PC-9 (cell line): ENCODE measurements around the gene RNF44. TPM values are rescaled to one million over a fixed set of nuclear protein-coding genes. Genes with fewer than 3 reads are reported as not detected.

Experiments
- BruUV-seq: library from RNA; stranded (reverse); fragments of 400-500 nt; replicated peaks from 2 replicates; lab custom pipeline; 2021; lab: Mats Ljungman, UMichigan
- CTCF ChIA-PET: fragments of 300-600 bp; sonication (Branson Sonifier 250); formaldehyde crosslinking; loops from one replicate; lab custom pipeline; 2022; ENCODE audit warnings: antibody characterized with exemption; lab: Charles Lee
- POLR2A ChIA-PET: fragments of 300-600 bp; sonication (Branson Sonifier 250); formaldehyde crosslinking; loops from one replicate; lab custom pipeline; 2022; ENCODE audit warnings: antibody characterized with exemption; ENCODE audit not compliant: unreplicated experiment; lab: Charles Lee
- DNase-seq, 2 experiments: peaks; one replicate each; pipeline versions ENCODE4 v3.0.0 to v3.0.0-alpha.2; 2015 to 2022; ENCODE audit warnings: mixed read lengths in 1 of 2
- H2AFZ ChIP-seq: fragments of 200-600 bp; sonication (generic); 2 replicates; pipeline ENCODE4 v1.8.1; 2017; ENCODE audit warnings: antibody characterized with exemption
- H3F3A ChIP-seq: fragments of 200-600 bp; sonication (generic); 2 replicates; pipeline ENCODE4 v1.8.1; 2017; ENCODE audit warnings: antibody characterized with exemption, mild to moderate bottlenecking, low read depth; ENCODE audit not compliant: insufficient read depth
- H3K27ac ChIP-seq: fragments of 200-600 bp; sonication (generic); 2 replicates; pipeline ENCODE4 v1.6.1; 2016; ENCODE audit warnings: mixed run types
- H3K27me3 ChIP-seq: fragments of 200-600 bp; sonication (generic); 2 replicates; pipeline ENCODE4 v1.6.1; 2016; ENCODE audit warnings: low read depth, mixed run types; ENCODE audit not compliant: insufficient read depth
- H3K36me3 ChIP-seq: fragments of 200-600 bp; sonication (generic); 2 replicates; pipeline ENCODE4 v1.6.1; 2016; ENCODE audit warnings: low read depth, mixed run types
- H3K4me1 ChIP-seq: fragments of 200-600 bp; sonication (generic); replicated peaks from 2 replicates; pipeline ENCODE4 v1.6.1; 2016; ENCODE audit warnings: mixed run types; ENCODE audit not compliant: insufficient read depth
- H3K4me2 ChIP-seq: fragments of 200-600 bp; sonication (generic); 2 replicates; pipeline ENCODE4 v1.6.1; 2017; ENCODE audit warnings: mixed run types
- H3K4me3 ChIP-seq: fragments of 200-600 bp; sonication (generic); 2 replicates; pipeline ENCODE4 v1.6.1; 2016; ENCODE audit warnings: mixed run types
- H3K79me2 ChIP-seq: fragments of 200-600 bp; sonication (generic); 2 replicates; pipeline ENCODE4 v1.6.1; 2017; ENCODE audit warnings: low read depth, mixed run types
- H3K9me2 ChIP-seq: fragments of 200-600 bp; sonication (generic); 2 replicates; pipeline ENCODE4 v1.8.1; 2017; ENCODE audit warnings: mild to moderate bottlenecking; ENCODE audit not compliant: insufficient read depth
- H3K9me3 ChIP-seq: fragments of 200-600 bp; sonication (generic); 2 replicates; pipeline ENCODE4 v1.8.1; 2016; ENCODE audit warnings: low read depth; ENCODE audit not compliant: insufficient read depth
- H4K20me1 ChIP-seq: fragments of 200-600 bp; sonication (generic); 2 replicates; pipeline ENCODE4 v1.8.1; 2017; ENCODE audit not compliant: insufficient read depth
- EZH2 ChIP-seq: fragments of 200-600 bp; sonication (generic); IDR thresholded peaks from 2 replicates; pipeline ENCODE4 v1.8.0; 2017; ENCODE audit warnings: antibody characterized with exemption, low read depth
- intact Hi-C: fragments of 100-400 bp; cut with micrococcal nuclease; formaldehyde crosslinking; loops from one replicate; pipeline ENCODE4 v1.10.0; 2022; ENCODE audit not compliant: unreplicated experiment
- total RNA-seq: library from RNA; stranded (reverse); gene quantifications from 2 replicates; pipeline ENCODE4 v1.2.3, GENCODE V29; 2021
- TF ChIP-seq, protein P1 (sequence below): fragments of 200-600 bp; sonication (generic); conservative IDR thresholded peaks from 2 replicates; pipeline ENCODE4 v1.6.1; 2017; ENCODE audit warnings: mixed run types, antibody characterized with exemption, mild to moderate bottlenecking, moderate library complexity

Gene RNF44
- total RNA-seq, 1 experiment from 2014 or later, result 87.4 TPM

DNA sequence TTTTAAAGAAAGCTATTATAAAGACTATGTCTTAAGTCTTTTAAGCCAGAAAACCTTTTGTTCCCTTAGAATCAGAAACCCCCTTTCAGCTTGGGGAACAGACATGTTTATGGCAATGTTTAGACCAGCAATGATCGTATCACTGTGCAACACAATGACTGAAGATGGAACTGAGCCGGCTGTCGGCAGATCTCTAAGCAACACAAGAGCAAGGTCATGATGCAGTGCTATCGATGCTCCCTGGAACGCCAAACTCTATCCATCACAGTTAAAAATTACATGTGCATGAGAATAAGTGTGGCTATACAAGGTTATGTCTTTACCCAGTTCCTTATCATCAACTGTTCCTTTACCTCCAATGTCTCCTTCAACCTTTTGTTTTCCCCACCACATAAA lies 1.8 kb upstream of the RNF44 start:
- H3K4me1 ChIP-seq, result peaks cover 33% of the 10 kb centered on the region
- CTCF ChIA-PET, result no interaction called here
- TF ChIP-seq EZH2, result no peak
- TF ChIP-seq, protein P1, sequence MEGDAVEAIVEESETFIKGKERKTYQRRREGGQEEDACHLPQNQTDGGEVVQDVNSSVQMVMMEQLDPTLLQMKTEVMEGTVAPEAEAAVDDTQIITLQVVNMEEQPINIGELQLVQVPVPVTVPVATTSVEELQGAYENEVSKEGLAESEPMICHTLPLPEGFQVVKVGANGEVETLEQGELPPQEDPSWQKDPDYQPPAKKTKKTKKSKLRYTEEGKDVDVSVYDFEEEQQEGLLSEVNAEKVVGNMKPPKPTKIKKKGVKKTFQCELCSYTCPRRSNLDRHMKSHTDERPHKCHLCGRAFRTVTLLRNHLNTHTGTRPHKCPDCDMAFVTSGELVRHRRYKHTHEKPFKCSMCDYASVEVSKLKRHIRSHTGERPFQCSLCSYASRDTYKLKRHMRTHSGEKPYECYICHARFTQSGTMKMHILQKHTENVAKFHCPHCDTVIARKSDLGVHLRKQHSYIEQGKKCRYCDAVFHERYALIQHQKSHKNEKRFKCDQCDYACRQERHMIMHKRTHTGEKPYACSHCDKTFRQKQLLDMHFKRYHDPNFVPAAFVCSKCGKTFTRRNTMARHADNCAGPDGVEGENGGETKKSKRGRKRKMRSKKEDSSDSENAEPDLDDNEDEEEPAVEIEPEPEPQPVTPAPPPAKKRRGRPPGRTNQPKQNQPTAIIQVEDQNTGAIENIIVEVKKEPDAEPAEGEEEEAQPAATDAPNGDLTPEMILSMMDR, result no peak
- no peak overlapping the region for H2AFZ ChIP-seq
- H3K27ac ChIP-seq, result no peak overlapping the region
- no peak for DNase-seq
- H3K9me2 ChIP-seq, result no peaks in the 10 kb centered on the region
- POLR2A ChIA-PET, result no interaction called here
- peaks cover 28% of the 10 kb centered on the region for H3K79me2 ChIP-seq
- BruUV-seq, result no TSS peak
- no peaks in the 10 kb centered on the region for H3K36me3 ChIP-seq
- H3K27me3 ChIP-seq, result no peaks in the 10 kb centered on the region
- no peaks in the 10 kb centered on the region for H3K9me3 ChIP-seq
- no peak overlapping the region for H3K4me3 ChIP-seq
- peaks cover 16% of the 10 kb centered on the region for H4K20me1 ChIP-seq
- intact Hi-C loops, result loop anchor here (5.0 to 10.0 kb wide), 2 partner anchors 283 to 466 kb away; partner anchors contain the start of gene UIMC1
- H3K4me2 ChIP-seq, result no peak overlapping the region
- H3F3A ChIP-seq, result peaks cover 34% of the 10 kb centered on the region

DNA sequence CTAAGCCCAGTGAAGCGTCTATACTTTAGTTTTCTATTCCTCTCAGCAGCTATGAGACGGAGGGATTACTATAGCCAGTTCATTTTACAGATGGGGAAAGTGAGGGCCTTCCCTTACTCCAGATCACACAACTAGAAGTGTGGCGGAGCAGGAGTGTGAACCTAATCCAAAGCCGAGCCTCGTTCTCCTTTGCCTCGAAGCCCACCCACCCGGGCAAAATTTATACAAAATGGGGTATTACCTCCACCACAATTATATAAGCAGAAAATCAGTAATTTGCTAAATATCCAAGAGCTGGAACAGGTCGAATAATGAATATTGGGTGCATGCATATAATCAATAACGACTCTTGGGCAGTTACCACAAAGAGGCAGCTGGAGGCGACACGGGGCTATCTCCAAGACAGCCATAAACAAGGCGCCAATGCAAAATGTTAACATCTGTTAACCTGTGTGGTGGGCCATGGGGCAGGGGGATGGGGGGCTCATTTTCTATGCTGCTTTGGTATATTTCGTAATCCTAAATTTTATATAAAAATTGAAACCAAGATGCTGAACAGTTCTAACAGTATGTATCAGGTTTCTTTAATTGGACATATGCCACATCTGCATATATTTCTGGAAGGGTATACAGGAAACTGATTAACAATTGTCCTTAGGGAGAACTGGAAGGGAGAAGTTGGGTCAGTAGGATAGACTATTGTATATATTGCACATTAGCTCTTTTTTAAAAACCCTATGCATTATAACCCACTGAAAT lies 1.2 kb upstream of the RNF44 start:
- POLR2A ChIA-PET, result interaction anchor here (0.6 to 1.1 kb wide), 6 partner anchors 47 to 548 kb away, joined by 3 to 16 read pairs (median 5); no protein-coding TSS in a partner anchor
- peaks cover 33% of the 10 kb centered on the region for H3K4me1 ChIP-seq
- H3K9me3 ChIP-seq, result no peaks in the 10 kb centered on the region
- H4K20me1 ChIP-seq, result peaks cover 21% of the 10 kb centered on the region
- TF ChIP-seq EZH2, result no peak
- TF ChIP-seq, protein P1, result no peak
- no peaks in the 10 kb centered on the region for H3K36me3 ChIP-seq
- peak overlapping the region; percentile 74 for H2AFZ ChIP-seq
- intact Hi-C loops, result loop anchor here (5.0 to 10.0 kb wide), 2 partner anchors 284 to 466 kb away; partner anchors contain the start of gene UIMC1
- peak overlapping the region; percentile 40 for H3K27ac ChIP-seq
- H3K4me3 ChIP-seq, result peak overlapping the region; percentile 99; the same call in 1 of the 2 replicates
- peak overlapping the region; percentile 91 for H3K4me2 ChIP-seq
- no peak for DNase-seq
- H3K27me3 ChIP-seq, result no peaks in the 10 kb centered on the region
- peaks cover 29% of the 10 kb centered on the region for H3F3A ChIP-seq
- TSS peak; percentile 79 for BruUV-seq
- CTCF ChIA-PET, result interaction anchor here (0.6 kb wide), 1 partner anchor 768 kb away, joined by 3 read pairs; no protein-coding TSS in a partner anchor
- H3K9me2 ChIP-seq, result no peaks in the 10 kb centered on the region
- peaks cover 33% of the 10 kb centered on the region for H3K79me2 ChIP-seq

DNA sequence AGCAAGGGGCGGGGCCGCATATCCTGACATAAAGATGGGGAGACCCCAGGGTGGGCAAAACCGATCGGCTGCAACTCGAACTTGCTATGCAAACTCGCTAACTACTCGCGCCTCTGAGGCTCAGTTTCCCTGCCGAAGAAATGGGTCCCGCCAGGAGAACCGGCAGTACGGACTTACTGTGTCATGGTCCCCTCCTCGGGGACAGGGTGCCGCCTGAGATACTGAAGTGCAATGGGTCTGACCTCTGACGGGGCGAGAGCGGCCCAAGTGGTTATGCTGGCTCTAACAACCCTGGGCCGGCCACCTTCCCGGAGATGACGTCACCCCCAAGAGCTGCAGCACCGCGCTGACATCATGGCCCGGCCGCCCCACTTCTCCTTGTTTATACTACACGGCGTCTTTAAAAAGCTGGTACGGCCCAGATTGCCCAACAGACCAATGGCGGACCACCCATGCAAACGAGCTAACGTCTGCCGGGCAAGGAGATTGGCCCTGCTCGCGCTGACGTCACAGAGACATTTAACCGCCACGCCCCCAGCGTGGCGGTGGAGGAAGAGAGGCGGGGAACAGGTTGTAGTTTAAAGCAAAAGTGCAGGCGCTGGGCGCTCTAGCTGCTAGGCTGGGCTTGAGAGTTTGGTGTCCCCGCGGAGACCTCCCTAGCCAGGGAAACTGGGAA lies 490 bp upstream of the RNF44 start:
- CTCF ChIA-PET, result interaction anchor here (0.6 to 1.2 kb wide), 4 partner anchors 122 to 833 kb away, joined by 3 to 8 read pairs (median 3); no protein-coding TSS in a partner anchor
- no peaks in the 10 kb centered on the region for H3K27me3 ChIP-seq
- no peaks in the 10 kb centered on the region for H3K36me3 ChIP-seq
- no peaks in the 10 kb centered on the region for H3K9me2 ChIP-seq
- H3K9me3 ChIP-seq, result no peaks in the 10 kb centered on the region
- TF ChIP-seq, protein P1, result no peak
- no peak for TF ChIP-seq EZH2
- intact Hi-C loops, result loop anchor here (1.0 to 10.0 kb wide), 6 partner anchors 90 to 467 kb away; partner anchors contain the start of genes CLTB, HIGD2A, NOP16 and TSPAN17
- H3K4me3 ChIP-seq, result peak overlapping the region; percentile 99
- peaks cover 40% of the 10 kb centered on the region for H3K79me2 ChIP-seq
- peaks cover 33% of the 10 kb centered on the region for H3K4me1 ChIP-seq
- H2AFZ ChIP-seq, result peak overlapping the region; percentile 99
- H3F3A ChIP-seq, result peaks cover 29% of the 10 kb centered on the region
- no TSS peak for BruUV-seq
- H3K4me2 ChIP-seq, result peak overlapping the region; percentile 91
- POLR2A ChIA-PET, result interaction anchor here (0.6 to 1.1 kb wide), 9 partner anchors 47 to 992 kb away, joined by 3 to 16 read pairs (median 4); no protein-coding TSS in a partner anchor
- peaks cover 29% of the 10 kb centered on the region for H4K20me1 ChIP-seq
- peak; percentile 98 to 99 for DNase-seq
- H3K27ac ChIP-seq, result peak overlapping the region; percentile 79
